GM19463 (cell line): ENCODE measurements around the gene NAA80.
"Not testable (repeated sequence)": the region's sequence is repeated elsewhere in the genome, so short reads cannot be mapped to it uniquely, and the experiment has no call there.

Experiments used
- ATAC-seq: cut with Tn5 transposase; IDR thresholded peaks from one replicate; pipeline ENCODE4 v1.9.1; 2021; ENCODE audit warnings: mild to moderate bottlenecking, moderate library complexity; ENCODE audit not compliant: unreplicated experiment

The NAA80 gene

DNA sequence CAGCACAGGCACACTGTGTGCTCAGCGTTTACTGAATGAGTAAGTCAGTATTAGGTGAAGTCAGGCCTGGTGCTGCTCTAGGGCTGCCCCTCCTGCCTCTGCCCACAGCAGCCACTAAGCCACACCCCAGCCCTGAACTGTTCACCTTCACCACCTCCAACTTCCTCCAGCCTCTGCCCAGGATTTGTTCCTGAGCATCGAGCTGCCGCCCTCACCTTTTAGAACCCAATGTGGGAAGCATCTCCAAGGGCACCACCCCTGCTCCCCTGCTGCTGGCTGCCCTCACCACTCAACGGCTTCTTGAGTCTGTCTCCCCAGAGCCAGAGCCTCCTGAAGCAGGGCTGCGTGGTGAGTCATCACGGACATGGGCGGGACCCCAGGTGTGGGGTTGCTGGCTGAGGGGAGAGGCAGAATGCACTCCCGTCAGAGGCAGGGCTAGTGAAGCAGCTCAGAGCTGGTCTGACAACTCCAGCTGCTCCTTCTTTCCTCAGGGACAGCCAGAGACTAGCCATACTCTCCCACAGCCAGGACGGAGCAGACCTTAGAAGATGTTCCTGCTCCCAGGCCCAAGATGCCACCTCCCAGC is 17.5 kb upstream of the NAA80 start:
- ATAC-seq: no peak

GRCh38 chr3:50314816-50315215 is 15.6 kb upstream of the NAA80 start:
- ATAC-seq: no peak

DNA sequence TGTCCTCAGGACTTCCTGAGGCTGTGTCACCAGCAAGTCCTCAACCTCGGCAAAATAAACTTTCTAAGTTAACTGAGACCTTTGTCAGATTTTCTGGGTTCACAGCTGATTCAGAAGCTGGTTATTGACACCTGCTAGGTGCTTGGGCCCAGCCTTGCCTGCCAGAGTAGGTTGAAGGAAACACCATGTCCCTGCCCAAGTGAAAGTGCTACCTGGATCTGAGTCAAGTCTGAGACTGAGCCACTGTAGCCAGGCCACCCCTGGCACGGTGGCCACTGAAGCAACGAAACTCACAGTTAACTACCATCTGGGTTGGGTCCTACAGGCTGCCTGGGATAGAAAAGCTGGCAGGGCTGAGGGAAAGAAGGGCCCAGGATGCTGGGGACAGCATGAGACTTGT is 15.1 kb upstream of the NAA80 start:
- ATAC-seq: no peak

GRCh38 chr3:50312041-50312440 is 12.8 kb upstream of the NAA80 start:
- not testable (repeated sequence) for ATAC-seq

- no peak for ATAC-seq
These were observed 5.4 kb upstream of the NAA80 start for GRCh38 chr3:50304601-50305000.

GRCh38 chr3:50303013-50303815 is 4.0 kb upstream of the NAA80 start, which contains the start of gene HYAL1:
HYAL1 (minus strand) TSS chr3:50303574; CDS start chr3:50302956, 618 bp downstream.
- ATAC-seq: no peak

DNA sequence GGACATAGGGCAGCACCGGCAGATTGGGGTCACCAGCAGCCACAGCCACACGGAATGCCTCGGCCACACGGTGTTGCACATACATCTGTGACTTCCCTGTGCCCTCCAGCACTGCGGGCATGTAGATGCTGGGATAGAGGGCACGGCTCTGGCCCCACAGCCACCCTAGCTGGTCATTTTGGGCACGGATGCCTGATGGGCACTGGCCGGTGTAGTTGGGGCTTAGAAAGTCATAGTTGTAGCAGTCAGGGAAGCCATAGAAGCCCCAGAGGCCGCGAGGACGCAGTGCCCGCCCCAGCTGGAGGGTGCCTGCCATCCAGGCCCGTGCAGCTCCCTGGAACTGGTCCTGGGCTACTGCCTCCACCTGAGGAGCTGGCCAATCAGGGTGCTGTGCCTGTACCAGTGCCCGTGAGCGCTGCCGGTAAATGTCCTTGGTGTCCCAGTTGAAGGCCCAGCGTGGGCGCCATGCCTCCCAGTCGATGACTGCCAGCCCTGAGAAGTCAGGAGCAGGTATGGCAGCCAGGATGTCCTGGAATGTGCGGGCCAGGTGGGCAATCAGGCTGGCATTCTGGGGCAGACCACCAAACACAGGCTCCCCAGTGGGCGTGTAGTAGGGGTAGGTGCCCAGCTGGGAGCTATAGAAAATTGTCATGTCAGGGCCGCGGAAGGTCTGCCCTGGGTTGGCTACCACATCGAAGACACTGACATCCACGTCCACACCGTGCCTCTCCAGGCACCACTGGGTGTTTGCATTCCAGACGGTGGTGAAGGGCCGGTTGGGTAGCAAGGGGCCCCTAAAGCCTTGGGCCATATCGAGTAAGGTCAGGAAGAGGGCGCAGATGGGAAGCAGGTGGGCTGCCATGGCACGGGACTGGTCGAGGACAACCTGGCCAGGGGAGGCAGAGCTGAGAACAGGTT is 3.1 kb upstream of the NAA80 start:
- ATAC-seq: no peak

GRCh38 chr3:50300681-50301254 is 1.6 kb upstream of the NAA80 start:
- no peak for ATAC-seq

GRCh38 chr3:50299929-50300680 is 900 bp upstream of the NAA80 start:
- ATAC-seq: no peak

DNA sequence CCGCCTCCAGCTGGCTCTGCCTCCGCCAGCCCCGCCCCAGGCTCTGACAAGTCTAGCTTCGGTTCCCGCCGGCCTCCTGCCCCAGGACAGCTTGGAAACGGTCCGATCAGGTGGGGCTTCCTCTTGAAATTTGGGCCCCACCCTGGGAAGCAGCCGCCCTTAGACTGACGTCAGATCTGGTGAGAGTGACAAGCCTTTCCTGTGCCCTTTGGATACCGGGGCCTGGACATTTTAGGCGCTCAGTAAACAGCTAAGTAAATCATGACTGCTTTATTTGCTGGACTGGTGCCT is 378 bp upstream of the NAA80 start:
- no peak for ATAC-seq

GRCh38 chr3:50297896-50298725 is 1.1 kb downstream of the NAA80 start:
- no peak for ATAC-seq

GRCh38 chr3:50297384-50297775 is 1.8 kb downstream of the NAA80 start:
- no peak for ATAC-seq

DNA sequence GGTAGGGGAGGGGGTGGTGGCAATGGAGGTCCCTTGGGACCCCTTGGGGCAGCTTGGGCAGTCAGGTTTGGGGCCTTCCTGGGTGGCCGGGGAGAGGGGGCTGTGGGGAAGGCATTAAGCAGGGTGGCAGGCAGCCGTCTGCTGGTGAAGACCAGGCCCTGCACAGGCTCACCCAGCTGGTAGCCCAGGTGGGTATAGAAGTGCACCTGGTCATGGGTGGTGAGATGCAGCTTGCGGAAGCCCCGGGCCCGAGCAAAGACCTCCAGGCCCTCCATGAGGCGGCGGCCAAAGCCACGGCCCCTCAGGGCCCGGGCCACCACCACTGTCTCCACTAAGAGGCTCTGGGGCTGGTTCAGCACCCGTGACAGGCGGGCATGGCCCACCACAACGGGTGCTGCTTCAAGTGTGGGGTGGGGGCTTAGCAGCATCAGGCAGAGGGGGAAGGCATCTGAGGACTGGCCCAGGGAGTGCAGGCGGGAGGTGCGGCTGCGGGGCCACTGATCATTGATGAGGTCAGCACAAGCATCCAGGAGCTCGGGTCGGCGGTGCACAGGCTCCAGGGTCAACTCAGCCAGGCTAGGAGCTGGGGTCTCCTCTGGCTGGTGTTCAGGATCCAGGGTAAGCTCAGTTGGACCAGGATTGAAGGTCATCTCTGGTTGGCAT is 2.4 kb downstream of the NAA80 start:
- no peak for ATAC-seq

DNA sequence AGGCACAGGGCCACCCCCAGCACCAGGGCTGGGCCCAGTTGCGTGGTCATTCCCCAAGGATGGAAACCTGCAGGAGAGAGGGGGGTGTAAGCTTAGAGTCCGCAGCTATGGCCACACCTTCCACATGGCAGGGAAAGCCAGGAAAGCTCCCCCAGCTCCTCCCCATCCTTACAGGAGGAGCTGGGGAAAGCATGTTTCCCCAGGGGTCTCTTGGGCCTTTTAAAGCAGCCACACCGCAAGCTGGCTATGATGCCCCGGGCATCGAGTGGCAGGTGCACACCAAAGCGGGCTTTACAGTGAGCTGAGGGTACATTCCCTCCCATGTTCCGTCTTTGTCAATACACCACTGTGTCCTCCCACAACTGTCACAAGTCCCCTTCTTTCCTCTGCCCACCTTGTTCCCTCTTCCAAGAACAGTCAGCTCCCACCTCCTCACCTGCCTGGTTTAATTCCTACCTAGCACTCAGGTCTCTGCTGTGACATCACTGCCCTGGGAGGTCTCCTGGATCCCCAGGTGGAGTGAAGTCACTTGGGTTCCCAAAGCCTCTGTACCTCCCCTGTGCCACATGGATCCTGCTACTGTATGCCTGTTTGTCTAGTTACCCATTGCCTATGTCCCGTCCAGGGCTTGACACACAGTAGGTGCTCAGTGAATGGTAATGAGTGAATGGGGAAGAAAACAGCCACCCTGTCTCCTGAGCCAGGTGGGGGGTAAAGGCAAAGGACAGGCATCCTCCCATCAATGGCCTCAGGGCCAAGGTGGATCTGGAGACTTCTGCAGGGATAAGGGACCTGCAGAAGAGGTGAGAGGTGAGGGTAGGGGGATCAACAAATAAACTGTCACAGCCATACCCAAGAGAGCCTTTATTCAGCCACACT is 3.4 kb downstream of the NAA80 start:
- ATAC-seq: no peak

DNA sequence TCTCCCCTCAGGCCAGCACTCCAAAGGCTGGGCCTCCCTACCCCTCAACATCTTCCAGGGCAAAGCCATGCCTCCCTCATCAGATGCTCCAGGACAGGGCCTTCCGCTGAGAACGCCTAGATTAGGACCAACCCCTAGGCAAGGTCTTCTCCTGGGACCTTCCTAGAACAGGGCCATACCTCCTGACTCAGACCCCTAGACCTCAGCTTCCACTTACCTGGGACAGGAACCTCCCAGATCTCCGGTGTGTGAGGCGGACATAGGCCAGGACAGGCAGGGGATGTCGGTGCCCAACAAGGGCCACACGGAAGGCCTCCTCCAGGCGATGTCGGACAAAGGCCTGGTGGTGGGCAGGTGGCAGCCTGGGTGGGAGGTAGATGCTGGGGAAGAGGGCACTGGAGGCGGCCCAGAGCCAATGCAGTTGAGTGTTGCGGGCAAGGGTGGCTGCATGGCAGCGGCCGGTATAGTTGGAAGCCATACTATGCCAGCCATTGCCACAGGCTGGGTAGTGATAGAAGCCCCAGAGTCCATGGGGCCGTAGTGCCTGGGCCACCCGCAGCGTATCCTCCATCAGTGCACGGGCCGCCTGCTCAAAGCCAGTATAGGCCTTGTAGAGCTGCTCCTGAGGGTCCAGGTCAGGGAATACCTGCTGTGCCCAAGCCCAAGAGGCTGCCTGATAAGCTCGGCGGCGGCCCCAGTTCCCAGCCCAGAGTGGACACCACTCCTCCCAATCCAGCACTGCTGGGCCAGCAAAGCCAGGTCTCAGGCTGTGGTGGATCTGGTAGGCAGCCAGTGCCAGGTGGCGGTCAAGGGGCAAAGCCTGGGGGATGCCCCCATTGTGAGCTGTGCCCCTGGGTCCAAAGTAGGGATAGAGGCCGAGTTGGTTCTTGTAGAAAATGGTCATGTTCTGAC is 4.5 kb downstream of the NAA80 start:
- no peak for ATAC-seq

GRCh38 chr3:50294089-50294488 is 5.1 kb downstream of the NAA80 start:
- no peak for ATAC-seq

- ATAC-seq: no peak
These were observed 6.0 kb downstream of the NAA80 start for GRCh38 chr3:50293079-50293801.
